DOHH2 (cell line): ENCODE measurements around the gene LKAAEAR1.

Experiments used
- EZH2phosphoT487 ChIP-seq: fragments of 200-600 bp; sonication (generic); IDR thresholded peaks from 2 replicates; pipeline ENCODE4 v1.6.1; 2017; ENCODE audit warnings: borderline replicate concordance, mild to moderate bottlenecking, antibody characterized with exemption, low read length, moderate library complexity, mixed read lengths
- TF ChIP-seq, protein P1 (sequence below): fragments of 200-600 bp; sonication (generic); IDR thresholded peaks from one replicate; pipeline ENCODE4 v1.5.1; 2014; ENCODE audit warnings: antibody characterized with exemption, mild to moderate bottlenecking, low read depth, low read length; ENCODE audit not compliant: poor library complexity, severe bottlenecking

DNA sequence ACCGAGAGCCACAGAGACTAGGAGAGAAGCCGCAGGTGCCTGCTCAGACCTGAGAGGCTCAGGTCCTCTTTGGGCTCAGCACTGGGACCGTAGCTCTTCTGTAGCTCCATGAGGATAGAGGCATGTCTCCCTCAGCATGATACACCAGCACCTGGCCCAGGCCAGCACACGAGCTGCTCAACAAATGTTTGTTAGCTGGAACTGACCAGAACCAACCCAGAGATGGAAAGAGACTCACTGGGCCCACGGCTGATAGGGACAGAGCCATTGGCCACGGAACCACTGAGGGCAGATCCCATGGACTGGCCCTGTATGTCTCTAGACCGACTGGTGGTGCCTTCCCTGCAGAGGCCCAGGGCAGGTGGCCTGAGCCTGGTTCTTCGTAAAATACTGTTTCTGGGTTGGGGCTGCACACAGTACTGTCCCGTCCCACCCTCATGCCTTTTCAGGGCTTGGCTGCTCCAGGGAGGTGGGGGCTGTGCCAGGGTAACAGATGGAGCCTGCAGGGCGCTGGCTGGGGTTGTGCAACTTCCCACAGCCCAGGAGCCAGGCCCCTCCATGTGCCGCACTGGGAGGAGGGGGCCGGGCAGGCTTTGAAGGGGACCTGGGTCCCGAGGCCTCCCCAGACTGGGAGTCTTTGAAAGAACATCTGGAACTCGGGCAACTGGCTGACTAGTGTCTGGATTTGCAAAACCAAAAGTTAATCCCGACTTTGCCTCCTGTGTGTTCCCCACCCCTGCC lies 43.0 kb downstream of the LKAAEAR1 start:
- TF ChIP-seq, protein P1, sequence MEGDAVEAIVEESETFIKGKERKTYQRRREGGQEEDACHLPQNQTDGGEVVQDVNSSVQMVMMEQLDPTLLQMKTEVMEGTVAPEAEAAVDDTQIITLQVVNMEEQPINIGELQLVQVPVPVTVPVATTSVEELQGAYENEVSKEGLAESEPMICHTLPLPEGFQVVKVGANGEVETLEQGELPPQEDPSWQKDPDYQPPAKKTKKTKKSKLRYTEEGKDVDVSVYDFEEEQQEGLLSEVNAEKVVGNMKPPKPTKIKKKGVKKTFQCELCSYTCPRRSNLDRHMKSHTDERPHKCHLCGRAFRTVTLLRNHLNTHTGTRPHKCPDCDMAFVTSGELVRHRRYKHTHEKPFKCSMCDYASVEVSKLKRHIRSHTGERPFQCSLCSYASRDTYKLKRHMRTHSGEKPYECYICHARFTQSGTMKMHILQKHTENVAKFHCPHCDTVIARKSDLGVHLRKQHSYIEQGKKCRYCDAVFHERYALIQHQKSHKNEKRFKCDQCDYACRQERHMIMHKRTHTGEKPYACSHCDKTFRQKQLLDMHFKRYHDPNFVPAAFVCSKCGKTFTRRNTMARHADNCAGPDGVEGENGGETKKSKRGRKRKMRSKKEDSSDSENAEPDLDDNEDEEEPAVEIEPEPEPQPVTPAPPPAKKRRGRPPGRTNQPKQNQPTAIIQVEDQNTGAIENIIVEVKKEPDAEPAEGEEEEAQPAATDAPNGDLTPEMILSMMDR = no peak
- TF ChIP-seq EZH2phosphoT487 = no peak
